Measurements from ENCODE around the gene UPK3A. TPM values are rescaled to one million over a fixed set of nuclear protein-coding genes. Genes with fewer than 3 reads are reported as not detected.
A peak's percentile ranks its signal among the peaks of the same experiment; 100 is the strongest.

UPK3A gene
- total and polyA plus RNA-seq, 10 of the 15 experiments (the other 5 are each of a cell fraction or from before 2014, with no cell fraction given): not detected

DNA sequence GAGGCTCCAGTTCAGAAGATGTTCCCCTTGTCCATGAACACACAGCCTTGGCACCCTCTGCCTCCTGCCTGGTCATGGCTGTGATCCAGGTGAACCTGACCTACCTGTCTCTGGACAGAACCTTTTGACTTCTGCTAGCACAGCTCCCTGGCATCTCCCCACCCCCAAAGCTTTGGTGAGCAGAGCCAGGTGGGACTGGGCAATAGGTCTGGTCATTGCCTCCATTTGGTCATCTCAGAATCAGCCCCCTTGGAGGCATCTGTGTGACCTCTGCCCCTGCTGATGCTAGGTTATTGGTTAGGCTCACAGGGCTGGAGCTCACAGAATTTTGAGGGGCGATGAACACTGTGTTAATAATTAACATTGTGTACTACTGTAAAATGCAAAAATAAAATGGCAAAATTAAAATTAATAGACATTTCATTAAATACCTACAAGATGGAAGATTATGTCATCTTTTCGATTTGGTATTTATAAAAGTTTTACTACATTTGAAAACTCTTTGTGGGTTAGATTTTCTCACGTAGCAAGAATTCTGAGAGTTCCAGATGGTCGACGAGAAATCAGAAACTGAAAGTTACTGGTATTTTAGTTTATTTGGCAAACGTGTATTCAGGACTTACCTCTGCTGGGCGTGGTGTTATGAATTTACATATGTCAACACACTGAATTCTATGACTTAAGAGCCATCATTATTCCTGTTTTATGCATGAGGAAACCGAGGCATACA is 35.8 kb upstream of the UPK3A start (continued):
- TF ChIP-seq EGR1 (IDR thresholded peaks at IDR 0.05; ENCODE audit: borderline replicate concordance in 1 of 2, low read depth in 2 of 2, low read length in 2 of 2) (no peak), NFXL1 (IDR thresholded peaks at IDR 0.05; ENCODE audit: borderline replicate concordance) (no peak), MXI1 (IDR thresholded peaks at IDR 0.05; ENCODE audit: low read depth, low read length) (no peak), NFYA (IDR thresholded peaks at IDR 0.05; ENCODE audit: borderline replicate concordance, low read depth, low read length) (no peak), POU2F2 (IDR thresholded peaks at IDR 0.05; ENCODE audit: borderline replicate concordance, low read depth, low read length) (peak; percentile 87; the same call in 2 of the 3 replicates), CREB1 (IDR thresholded peaks at IDR 0.05; ENCODE audit: low read depth) (0 out of 2 replicates have a peak, but pooled peaks have one; percentile 18), SP1 (IDR thresholded peaks at IDR 0.05; ENCODE audit: low read depth, low read length) (no peak), BCL11A (IDR thresholded peaks at IDR 0.05; ENCODE audit: low read depth, low read length) (no peak), RUNX3 (IDR thresholded peaks at IDR 0.05; ENCODE audit: low read length) (peak; percentile 62), ZBED1 (IDR thresholded peaks at IDR 0.05; ENCODE audit: borderline replicate concordance) (no peak), SIX5 (IDR thresholded peaks at IDR 0.05; ENCODE audit: low read depth, low read length, severe bottlenecking) (no peak), RB1 (IDR thresholded peaks at IDR 0.05; ENCODE audit: borderline replicate concordance) (no peak), HCFC1 (IDR thresholded peaks at IDR 0.05; ENCODE audit: low read length) (no peak), STAT3 (IDR thresholded peaks at IDR 0.05; ENCODE audit: low read depth, low read length) (no peak), RAD21 (IDR thresholded peaks at IDR 0.05; ENCODE audit: insufficient read depth, low read depth, low read length) (no peak), MYC (IDR thresholded peaks at IDR 0.05; ENCODE audit: insufficient read depth, insufficient read length, insufficient replicate concordance, low read length, severe bottlenecking) (no peak), NFYB (IDR thresholded peaks at IDR 0.05; ENCODE audit: insufficient read depth, low read depth, low read length) (no peak), NR2F1 (conservative IDR thresholded peaks at IDR 0.05) (peak; percentile 78), JUNB (IDR thresholded peaks at IDR 0.05) (peak; percentile 21; the same call in 1 of the 2 replicates)
- TF ChIP-seq, protein P1, sequence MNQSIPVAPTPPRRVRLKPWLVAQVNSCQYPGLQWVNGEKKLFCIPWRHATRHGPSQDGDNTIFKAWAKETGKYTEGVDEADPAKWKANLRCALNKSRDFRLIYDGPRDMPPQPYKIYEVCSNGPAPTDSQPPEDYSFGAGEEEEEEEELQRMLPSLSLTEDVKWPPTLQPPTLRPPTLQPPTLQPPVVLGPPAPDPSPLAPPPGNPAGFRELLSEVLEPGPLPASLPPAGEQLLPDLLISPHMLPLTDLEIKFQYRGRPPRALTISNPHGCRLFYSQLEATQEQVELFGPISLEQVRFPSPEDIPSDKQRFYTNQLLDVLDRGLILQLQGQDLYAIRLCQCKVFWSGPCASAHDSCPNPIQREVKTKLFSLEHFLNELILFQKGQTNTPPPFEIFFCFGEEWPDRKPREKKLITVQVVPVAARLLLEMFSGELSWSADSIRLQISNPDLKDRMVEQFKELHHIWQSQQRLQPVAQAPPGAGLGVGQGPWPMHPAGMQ (IDR thresholded peaks at IDR 0.05; ENCODE audit: borderline replicate concordance): no peak
- TF ChIP-seq, protein P2, sequence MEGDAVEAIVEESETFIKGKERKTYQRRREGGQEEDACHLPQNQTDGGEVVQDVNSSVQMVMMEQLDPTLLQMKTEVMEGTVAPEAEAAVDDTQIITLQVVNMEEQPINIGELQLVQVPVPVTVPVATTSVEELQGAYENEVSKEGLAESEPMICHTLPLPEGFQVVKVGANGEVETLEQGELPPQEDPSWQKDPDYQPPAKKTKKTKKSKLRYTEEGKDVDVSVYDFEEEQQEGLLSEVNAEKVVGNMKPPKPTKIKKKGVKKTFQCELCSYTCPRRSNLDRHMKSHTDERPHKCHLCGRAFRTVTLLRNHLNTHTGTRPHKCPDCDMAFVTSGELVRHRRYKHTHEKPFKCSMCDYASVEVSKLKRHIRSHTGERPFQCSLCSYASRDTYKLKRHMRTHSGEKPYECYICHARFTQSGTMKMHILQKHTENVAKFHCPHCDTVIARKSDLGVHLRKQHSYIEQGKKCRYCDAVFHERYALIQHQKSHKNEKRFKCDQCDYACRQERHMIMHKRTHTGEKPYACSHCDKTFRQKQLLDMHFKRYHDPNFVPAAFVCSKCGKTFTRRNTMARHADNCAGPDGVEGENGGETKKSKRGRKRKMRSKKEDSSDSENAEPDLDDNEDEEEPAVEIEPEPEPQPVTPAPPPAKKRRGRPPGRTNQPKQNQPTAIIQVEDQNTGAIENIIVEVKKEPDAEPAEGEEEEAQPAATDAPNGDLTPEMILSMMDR (IDR thresholded peaks at IDR 0.05 in 2 of 3, conservative IDR thresholded peaks at IDR 0.05 in 1 of 3; ENCODE audit: control insufficient read depth in 2 of 3, extremely low read depth in 1 of 3, insufficient read depth in 1 of 3, low read depth in 3 of 3, low read length in 3 of 3): no peak
- TF ChIP-seq, protein P3, sequence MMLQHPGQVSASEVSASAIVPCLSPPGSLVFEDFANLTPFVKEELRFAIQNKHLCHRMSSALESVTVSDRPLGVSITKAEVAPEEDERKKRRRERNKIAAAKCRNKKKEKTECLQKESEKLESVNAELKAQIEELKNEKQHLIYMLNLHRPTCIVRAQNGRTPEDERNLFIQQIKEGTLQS (IDR thresholded peaks at IDR 0.05; ENCODE audit: borderline replicate concordance, extremely low read depth, low read depth, low read length): no peak
- TF ChIP-seq, protein P4, sequence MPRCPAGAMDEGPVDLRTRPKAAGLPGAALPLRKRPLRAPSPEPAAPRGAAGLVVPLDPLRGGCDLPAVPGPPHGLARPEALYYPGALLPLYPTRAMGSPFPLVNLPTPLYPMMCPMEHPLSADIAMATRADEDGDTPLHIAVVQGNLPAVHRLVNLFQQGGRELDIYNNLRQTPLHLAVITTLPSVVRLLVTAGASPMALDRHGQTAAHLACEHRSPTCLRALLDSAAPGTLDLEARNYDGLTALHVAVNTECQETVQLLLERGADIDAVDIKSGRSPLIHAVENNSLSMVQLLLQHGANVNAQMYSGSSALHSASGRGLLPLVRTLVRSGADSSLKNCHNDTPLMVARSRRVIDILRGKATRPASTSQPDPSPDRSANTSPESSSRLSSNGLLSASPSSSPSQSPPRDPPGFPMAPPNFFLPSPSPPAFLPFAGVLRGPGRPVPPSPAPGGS (IDR thresholded peaks at IDR 0.05; ENCODE audit: borderline replicate concordance, insufficient read depth, low read depth, low read length, poor library complexity, severe bottlenecking): no peak
